Mucosa of rectum (tissue), 2 donors: Measurements from ENCODE around the gene TET3.

Source experiments
- H3K27ac ChIP-seq, 2 donors: one replicate each; pipeline ENCODE4 v1.7.0; 2013; ENCODE audit warnings: inconsistent platforms in 2 of 2, low read depth in 2 of 2, low read length in 2 of 2
- H3K27me3 ChIP-seq, 2 donors: one replicate each; pipeline ENCODE4 v1.7.0; 2013; ENCODE audit warnings: low read length in 2 of 2; ENCODE audit not compliant: control insufficient read depth in 2 of 2, insufficient read depth in 2 of 2
- H3K36me3 ChIP-seq, 2 donors: one replicate each; pipeline ENCODE4 v1.7.0; 2013; ENCODE audit warnings: low read length in 2 of 2; ENCODE audit not compliant: control insufficient read depth in 2 of 2, insufficient read depth in 2 of 2
- H3K4me1 ChIP-seq, 2 donors: one replicate each; pipeline ENCODE4 v1.7.0; 2013; ENCODE audit warnings: low read length in 2 of 2, mild to moderate bottlenecking in 1 of 2; ENCODE audit not compliant: control insufficient read depth in 2 of 2, insufficient read depth in 2 of 2
- H3K4me3 ChIP-seq, 2 donors: one replicate each; pipeline ENCODE4 v1.7.0; 2013; ENCODE audit warnings: low read length in 2 of 2
- H3K9ac ChIP-seq, 2 donors: one replicate each; pipeline ENCODE4 v1.7.0; 2013; ENCODE audit warnings: low read length in 2 of 2, low read depth in 1 of 2, mild to moderate bottlenecking in 1 of 2
- H3K9me3 ChIP-seq, 2 donors: one replicate each; pipeline ENCODE4 v1.7.0; 2013; ENCODE audit warnings: low read length in 2 of 2; ENCODE audit not compliant: control insufficient read depth in 2 of 2
- donor health status: healthy.
- donor health status: Normal muscosa, but diverticular disease.

TET3 gene

GRCh38 chr2:73986085-73986681, 1.5 kb downstream of the TET3 start:
- Histone ChIP-seq H3K4me1 (peaks cover 48 to 49% of the 10 kb centered on the region in 2 donors), H3K9me3 (no peaks in the 10 kb centered on the region), H3K9ac (peak overlapping the region; percentile 63 to 79), H3K4me3 (peak overlapping the region; percentile 72 to 77), H3K27ac (peak overlapping the region; percentile 78 to 86), H3K27me3 (no peaks in the 10 kb centered on the region), H3K36me3 (peaks cover 3 to 16% of the 10 kb centered on the region in 2 donors)

GRCh38 chr2:73987109-73987947, 2.6 kb downstream of the TET3 start:
- Histone ChIP-seq H3K27ac (no peak overlapping the region), H3K4me1 (peaks cover 36 to 40% of the 10 kb centered on the region in 2 donors), H3K4me3 (peak overlapping the region; percentile 38 to 77), H3K27me3 (no peaks in the 10 kb centered on the region), H3K36me3 (peaks cover 5 to 19% of the 10 kb centered on the region in 2 donors), H3K9ac (peak overlapping the region; percentile 42 to 57), H3K9me3 (no peaks in the 10 kb centered on the region)

- no peak overlapping the region for H3K27ac ChIP-seq
- H3K36me3 ChIP-seq = peaks cover 5 to 22% of the 10 kb centered on the region in 2 donors
- no peaks in the 10 kb centered on the region for H3K9me3 ChIP-seq
- H3K4me1 ChIP-seq = peaks cover 29 to 32% of the 10 kb centered on the region in 2 donors
- peak overlapping the region; percentile 42 to 57 for H3K9ac ChIP-seq
- peak overlapping the region; percentile 38 to 77 for H3K4me3 ChIP-seq
- H3K27me3 ChIP-seq = no peaks in the 10 kb centered on the region
Observed at GRCh38 chr2:73987948-73988700, 3.4 kb downstream of the TET3 start.

GRCh38 chr2:73989972-73990371, 5.3 kb downstream of the TET3 start:
- H3K4me1 ChIP-seq = peaks cover 28 to 29% of the 10 kb centered on the region in 2 donors
- H3K4me3 ChIP-seq = no peak overlapping the region
- no peaks in the 10 kb centered on the region for H3K27me3 ChIP-seq
- no peaks in the 10 kb centered on the region for H3K9me3 ChIP-seq
- no peak overlapping the region for H3K27ac ChIP-seq
- peaks cover 5 to 24% of the 10 kb centered on the region in 2 donors for H3K36me3 ChIP-seq
- no peak overlapping the region for H3K9ac ChIP-seq

- peaks cover 28% of the 10 kb centered on the region in 2 donors for H3K4me1 ChIP-seq
Observed at GRCh38 chr2:73990531-73990930, 5.8 kb downstream of the TET3 start.

GRCh38 chr2:73992036-73992435, 7.3 kb downstream of the TET3 start:
- Histone ChIP-seq H3K27ac (no peak overlapping the region), H3K9ac (no peak overlapping the region), H3K9me3 (no peaks in the 10 kb centered on the region), H3K4me1 (peaks cover 14 to 15% of the 10 kb centered on the region in 2 donors), H3K27me3 (no peaks in the 10 kb centered on the region), H3K4me3 (no peak overlapping the region), H3K36me3 (peaks cover 5 to 23% of the 10 kb centered on the region in 2 donors)

More at GRCh38 chr2:73990531-73990930, 5.8 kb downstream of the TET3 start:
- Histone ChIP-seq H3K27ac (no peak overlapping the region), H3K4me3 (no peak overlapping the region), H3K27me3 (no peaks in the 10 kb centered on the region), H3K36me3 (peaks cover 5 to 24% of the 10 kb centered on the region in 2 donors), H3K9me3 (no peaks in the 10 kb centered on the region), H3K9ac (no peak overlapping the region)

GRCh38 chr2:73993376-73993775, 8.7 kb downstream of the TET3 start:
- Histone ChIP-seq H3K4me3 (no peak overlapping the region), H3K27ac (no peak overlapping the region), H3K9me3 (no peaks in the 10 kb centered on the region), H3K9ac (no peak overlapping the region), H3K4me1 (peaks cover 2 to 7% of the 10 kb centered on the region in 2 donors), H3K36me3 (peaks cover 5 to 24% of the 10 kb centered on the region in 2 donors), H3K27me3 (no peaks in the 10 kb centered on the region)

GRCh38 chr2:73993778-73994177, 9.1 kb downstream of the TET3 start:
- H3K27me3 ChIP-seq = no peaks in the 10 kb centered on the region
- no peaks in the 10 kb centered on the region for H3K9me3 ChIP-seq
- no peak overlapping the region for H3K9ac ChIP-seq
- H3K4me1 ChIP-seq = peaks cover 0 to 4% of the 10 kb centered on the region in 2 donors
- peaks cover 5 to 22% of the 10 kb centered on the region in 2 donors for H3K36me3 ChIP-seq
- H3K27ac ChIP-seq = no peak overlapping the region
- no peak overlapping the region for H3K4me3 ChIP-seq

- Histone ChIP-seq H3K27me3 (no peaks in the 10 kb centered on the region), H3K36me3 (peaks cover 5 to 23% of the 10 kb centered on the region in 2 donors), H3K27ac (no peak overlapping the region), H3K4me1 (peaks cover 1 to 3% of the 10 kb centered on the region in 2 donors), H3K4me3 (no peak overlapping the region), H3K9ac (no peak overlapping the region), H3K9me3 (no peaks in the 10 kb centered on the region)
Observed at GRCh38 chr2:73994178-73994831, 9.6 kb downstream of the TET3 start.
